NT2/D1 (cell line): Measurements from ENCODE around the gene AKR1D1.

Experiments used
- SUZ12 ChIP-seq: IDR thresholded peaks from 2 replicates; pipeline ENCODE4 v1.6.1; 2011; ENCODE audit not compliant: insufficient read length, insufficient read depth; ENCODE audit errors: extremely low read depth
- YY1 ChIP-seq: IDR thresholded peaks from 2 replicates; pipeline ENCODE4 v1.6.1; 2011; ENCODE audit not compliant: insufficient read length, insufficient read depth
- ZNF274 ChIP-seq: IDR thresholded peaks from 2 replicates; pipeline ENCODE4 v1.6.1; 2011; ENCODE audit warnings: mild to moderate bottlenecking, low read depth, low read length

DNA sequence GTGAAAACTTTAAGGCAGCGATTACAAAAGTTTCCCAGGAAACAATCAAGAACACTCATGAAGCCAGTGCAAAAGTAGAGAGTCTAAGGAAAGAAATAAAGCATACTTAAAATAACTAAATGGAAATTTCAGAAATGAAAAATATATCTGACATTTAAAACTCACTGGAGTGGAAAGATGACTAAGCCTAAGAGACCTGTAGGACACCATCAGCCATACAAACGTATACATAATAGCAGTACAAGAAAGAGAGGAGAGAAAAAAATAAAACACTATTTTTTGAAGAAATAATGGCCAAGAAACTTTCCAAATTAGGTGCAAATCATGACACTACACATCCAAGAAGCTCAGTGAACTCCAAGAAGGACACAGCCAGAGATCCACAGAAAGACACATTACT lies 5.4 kb upstream of the AKR1D1 start:
- no peak for TF ChIP-seq ZNF274
- no peak for TF ChIP-seq YY1
- no peak for TF ChIP-seq SUZ12
